Activated CD4-positive, alpha-beta memory T cell treated with anti-CD3 and anti-CD28 coated beads, Interleukin-2, amount 10 ng/mL, durations not matched to agents 7 days and 5 days (primary cell): ENCODE data around the gene ADGRG6. TPM values are rescaled to one million over a fixed set of nuclear protein-coding genes. Genes with fewer than 3 reads are reported as not detected.

Experiments used
- CTCF ChIA-PET: fragments of 350-600 bp; sonication (Branson Sonifier 250); formaldehyde crosslinking; loops from one replicate; lab custom pipeline; 2021; ENCODE audit warnings: antibody characterized with exemption, inconsistent platforms; lab: Charles Lee
- POLR2A ChIA-PET: fragments of 350-600 bp; sonication (Branson Sonifier 250); formaldehyde crosslinking; loops from one replicate; lab custom pipeline; 2021; ENCODE audit warnings: antibody characterized with exemption; lab: Charles Lee
- DNase-seq: peaks from one replicate; pipeline ENCODE4 v3.0.0-alpha.2; 2020
- H3K27ac Mint-ChIP-seq: one replicate; pipeline ENCODE4 v1.8.0; 2021; ENCODE audit warnings: mild to moderate bottlenecking, mixed read lengths
- H3K27me3 Mint-ChIP-seq: one replicate; pipeline ENCODE4 v1.8.0; 2021; ENCODE audit warnings: mixed read lengths
- H3K36me3 Mint-ChIP-seq: one replicate; pipeline ENCODE4 v1.8.0; 2021; ENCODE audit warnings: low read depth, mixed read lengths
- H3K4me1 Mint-ChIP-seq: one replicate; pipeline ENCODE4 v1.8.0; 2021; ENCODE audit warnings: mixed read lengths
- H3K4me3 Mint-ChIP-seq: one replicate; pipeline ENCODE4 v1.8.0; 2021; ENCODE audit warnings: mild to moderate bottlenecking, mixed read lengths
- H3K9me3 Mint-ChIP-seq: one replicate; pipeline ENCODE4 v1.8.0; 2021; ENCODE audit warnings: mixed read lengths
- total RNA-seq, 2 experiments: library from RNA; stranded (reverse); gene quantifications; one replicate each; pipeline ENCODE4 v1.2.3, GENCODE V29; 2021

ADGRG6 gene
- total RNA-seq, 2 experiments from 2014 or later: not detected

- no peak for DNase-seq
- POLR2A ChIA-PET: no interaction called here
- Mint-ChIP-seq H3K4me1 (peaks cover 4% of the 10 kb centered on the region), H3K27me3 (peaks cover 23% of the 10 kb centered on the region), H3K4me3 (no peak overlapping the region), H3K9me3 (no peaks in the 10 kb centered on the region), H3K27ac (no peak overlapping the region), H3K36me3 (no peaks in the 10 kb centered on the region)
- CTCF ChIA-PET: no interaction called here
These were observed 4.7 kb upstream of the ADGRG6 start for GRCh38 chr6:142296975-142297604.

GRCh38 chr6:142297605-142297995 lies 4.2 kb upstream of the ADGRG6 start:
- CTCF ChIA-PET: no interaction called here
- POLR2A ChIA-PET: no interaction called here
- H3K27ac Mint-ChIP-seq: no peak overlapping the region
- peaks cover 4% of the 10 kb centered on the region for H3K4me1 Mint-ChIP-seq
- H3K4me3 Mint-ChIP-seq: no peak overlapping the region
- no peaks in the 10 kb centered on the region for H3K9me3 Mint-ChIP-seq
- DNase-seq: no peak
- no peaks in the 10 kb centered on the region for H3K36me3 Mint-ChIP-seq
- H3K27me3 Mint-ChIP-seq: peaks cover 28% of the 10 kb centered on the region

GRCh38 chr6:142297996-142298753 lies 3.6 kb upstream of the ADGRG6 start:
- H3K27ac Mint-ChIP-seq: no peak overlapping the region
- peaks cover 4% of the 10 kb centered on the region for H3K4me1 Mint-ChIP-seq
- H3K27me3 Mint-ChIP-seq: peaks cover 34% of the 10 kb centered on the region
- ChIA-PET CTCF (no interaction called here), POLR2A (no interaction called here)
- no peaks in the 10 kb centered on the region for H3K36me3 Mint-ChIP-seq
- no peak for DNase-seq
- H3K4me3 Mint-ChIP-seq: no peak overlapping the region
- no peaks in the 10 kb centered on the region for H3K9me3 Mint-ChIP-seq

GRCh38 chr6:142300302-142300701 lies 1.5 kb upstream of the ADGRG6 start:
- Mint-ChIP-seq H3K4me1 (peaks cover 4% of the 10 kb centered on the region), H3K27ac (no peak overlapping the region), H3K27me3 (peaks cover 34% of the 10 kb centered on the region), H3K4me3 (no peak overlapping the region), H3K36me3 (no peaks in the 10 kb centered on the region), H3K9me3 (no peaks in the 10 kb centered on the region)
- CTCF ChIA-PET: interaction anchor here (1.2 kb wide), 1 partner anchor 16 kb away, joined by 3 read pairs; no protein-coding TSS in a partner anchor
- DNase-seq: no peak
- POLR2A ChIA-PET: no interaction called here

- DNase-seq: no peak
- ChIA-PET POLR2A (no interaction called here), CTCF (interaction anchor here (1.2 kb wide), 1 partner anchor 15 kb away, joined by 3 read pairs; no protein-coding TSS in a partner anchor)
- Mint-ChIP-seq H3K27ac (no peak overlapping the region), H3K4me1 (peaks cover 4% of the 10 kb centered on the region), H3K9me3 (no peaks in the 10 kb centered on the region), H3K27me3 (peaks cover 32% of the 10 kb centered on the region), H3K4me3 (peak overlapping the region; percentile 27), H3K36me3 (no peaks in the 10 kb centered on the region)
These were observed 803 bp upstream of the ADGRG6 start for GRCh38 chr6:142300758-142301650.

- peaks cover 36% of the 10 kb centered on the region for H3K27me3 Mint-ChIP-seq
- H3K9me3 Mint-ChIP-seq: no peaks in the 10 kb centered on the region
- no peak for DNase-seq
- ChIA-PET POLR2A (no interaction called here), CTCF (no interaction called here)
- no peak overlapping the region for H3K27ac Mint-ChIP-seq
- peaks cover 4% of the 10 kb centered on the region for H3K4me1 Mint-ChIP-seq
- H3K36me3 Mint-ChIP-seq: no peaks in the 10 kb centered on the region
- peak overlapping the region; percentile 65 for H3K4me3 Mint-ChIP-seq
These were observed 791 bp downstream of the ADGRG6 start for GRCh38 chr6:142302421-142303175.

- Mint-ChIP-seq H3K27me3 (peaks cover 36% of the 10 kb centered on the region), H3K36me3 (no peaks in the 10 kb centered on the region), H3K4me1 (peaks cover 4% of the 10 kb centered on the region), H3K4me3 (no peak overlapping the region), H3K9me3 (no peaks in the 10 kb centered on the region), H3K27ac (no peak overlapping the region)
- POLR2A ChIA-PET: no interaction called here
- no peak for DNase-seq
- CTCF ChIA-PET: no interaction called here
These were observed 1.3 kb downstream of the ADGRG6 start for GRCh38 chr6:142303176-142303533.

GRCh38 chr6:142304241-142304640 lies 2.4 kb downstream of the ADGRG6 start:
- Mint-ChIP-seq H3K27ac (no peak overlapping the region), H3K4me1 (peaks cover 4% of the 10 kb centered on the region), H3K9me3 (no peaks in the 10 kb centered on the region), H3K36me3 (no peaks in the 10 kb centered on the region), H3K4me3 (no peak overlapping the region), H3K27me3 (peaks cover 33% of the 10 kb centered on the region)
- ChIA-PET POLR2A (no interaction called here), CTCF (no interaction called here)
- no peak for DNase-seq

GRCh38 chr6:142306736-142307135 lies 4.9 kb downstream of the ADGRG6 start:
- POLR2A ChIA-PET: no interaction called here
- CTCF ChIA-PET: no interaction called here

GRCh38 chr6:142307963-142308748 lies 6.3 kb downstream of the ADGRG6 start:
- POLR2A ChIA-PET: no interaction called here
- no peaks in the 10 kb centered on the region for H3K36me3 Mint-ChIP-seq
- CTCF ChIA-PET: no interaction called here
- H3K9me3 Mint-ChIP-seq: no peaks in the 10 kb centered on the region
- H3K4me3 Mint-ChIP-seq: no peak overlapping the region
- no peak for DNase-seq
- H3K4me1 Mint-ChIP-seq: no peaks in the 10 kb centered on the region
- H3K27me3 Mint-ChIP-seq: peaks cover 19% of the 10 kb centered on the region
- no peak overlapping the region for H3K27ac Mint-ChIP-seq

More at GRCh38 chr6:142306736-142307135, 4.9 kb downstream of the ADGRG6 start:
- H3K9me3 Mint-ChIP-seq: no peaks in the 10 kb centered on the region
- H3K4me3 Mint-ChIP-seq: no peak overlapping the region
- H3K27me3 Mint-ChIP-seq: peaks cover 29% of the 10 kb centered on the region
- no peaks in the 10 kb centered on the region for H3K36me3 Mint-ChIP-seq
- H3K27ac Mint-ChIP-seq: no peak overlapping the region
- DNase-seq: no peak
- peaks cover 2% of the 10 kb centered on the region for H3K4me1 Mint-ChIP-seq

GRCh38 chr6:142309426-142309825 lies 7.6 kb downstream of the ADGRG6 start:
- ChIA-PET CTCF (no interaction called here), POLR2A (no interaction called here)
- no peaks in the 10 kb centered on the region for H3K9me3 Mint-ChIP-seq
- H3K27me3 Mint-ChIP-seq: peaks cover 14% of the 10 kb centered on the region
- H3K4me3 Mint-ChIP-seq: no peak overlapping the region
- no peaks in the 10 kb centered on the region for H3K4me1 Mint-ChIP-seq
- no peaks in the 10 kb centered on the region for H3K36me3 Mint-ChIP-seq
- no peak for DNase-seq
- H3K27ac Mint-ChIP-seq: no peak overlapping the region

GRCh38 chr6:142313284-142313683 lies 11.5 kb downstream of the ADGRG6 start:
- H3K4me1 Mint-ChIP-seq: no peaks in the 10 kb centered on the region
- H3K27ac Mint-ChIP-seq: no peak overlapping the region
- H3K36me3 Mint-ChIP-seq: no peaks in the 10 kb centered on the region
- POLR2A ChIA-PET: no interaction called here
- no peak for DNase-seq
- H3K9me3 Mint-ChIP-seq: no peaks in the 10 kb centered on the region
- no peak overlapping the region for H3K4me3 Mint-ChIP-seq
- CTCF ChIA-PET: no interaction called here
- H3K27me3 Mint-ChIP-seq: peaks cover 9% of the 10 kb centered on the region
